Mucosa of stomach (tissue), 1 donor: ENCODE measurements around the gene CDK13.
"Not testable (repeated sequence)": the region's sequence is repeated elsewhere in the genome, so short reads cannot be mapped to it uniquely, and the experiment has no call there.

Source experiments
- H3K27me3 ChIP-seq: one replicate; pipeline ENCODE4 v1.7.0; 2013; ENCODE audit warnings: mild to moderate bottlenecking, low read length; ENCODE audit not compliant: control insufficient read depth, insufficient read depth
- H3K36me3 ChIP-seq: one replicate; pipeline ENCODE4 v1.7.0; 2013; ENCODE audit warnings: low read length; ENCODE audit not compliant: control insufficient read depth, insufficient read depth
- H3K4me1 ChIP-seq: one replicate; pipeline ENCODE4 v1.7.0; 2013; ENCODE audit warnings: mild to moderate bottlenecking, low read length; ENCODE audit not compliant: control insufficient read depth, insufficient read depth
- H3K4me3 ChIP-seq: one replicate; pipeline ENCODE4 v1.7.0; 2013; ENCODE audit warnings: low read length
- H3K9ac ChIP-seq: one replicate; pipeline ENCODE4 v1.7.0; 2013; ENCODE audit warnings: mild to moderate bottlenecking, low read length, moderate library complexity
- H3K9me3 ChIP-seq: one replicate; pipeline ENCODE4 v1.7.0; 2013; ENCODE audit warnings: mild to moderate bottlenecking, low read length, moderate library complexity; ENCODE audit not compliant: control insufficient read depth
- donor health status: Pancreatic carcinoma.

The CDK13 gene

DNA sequence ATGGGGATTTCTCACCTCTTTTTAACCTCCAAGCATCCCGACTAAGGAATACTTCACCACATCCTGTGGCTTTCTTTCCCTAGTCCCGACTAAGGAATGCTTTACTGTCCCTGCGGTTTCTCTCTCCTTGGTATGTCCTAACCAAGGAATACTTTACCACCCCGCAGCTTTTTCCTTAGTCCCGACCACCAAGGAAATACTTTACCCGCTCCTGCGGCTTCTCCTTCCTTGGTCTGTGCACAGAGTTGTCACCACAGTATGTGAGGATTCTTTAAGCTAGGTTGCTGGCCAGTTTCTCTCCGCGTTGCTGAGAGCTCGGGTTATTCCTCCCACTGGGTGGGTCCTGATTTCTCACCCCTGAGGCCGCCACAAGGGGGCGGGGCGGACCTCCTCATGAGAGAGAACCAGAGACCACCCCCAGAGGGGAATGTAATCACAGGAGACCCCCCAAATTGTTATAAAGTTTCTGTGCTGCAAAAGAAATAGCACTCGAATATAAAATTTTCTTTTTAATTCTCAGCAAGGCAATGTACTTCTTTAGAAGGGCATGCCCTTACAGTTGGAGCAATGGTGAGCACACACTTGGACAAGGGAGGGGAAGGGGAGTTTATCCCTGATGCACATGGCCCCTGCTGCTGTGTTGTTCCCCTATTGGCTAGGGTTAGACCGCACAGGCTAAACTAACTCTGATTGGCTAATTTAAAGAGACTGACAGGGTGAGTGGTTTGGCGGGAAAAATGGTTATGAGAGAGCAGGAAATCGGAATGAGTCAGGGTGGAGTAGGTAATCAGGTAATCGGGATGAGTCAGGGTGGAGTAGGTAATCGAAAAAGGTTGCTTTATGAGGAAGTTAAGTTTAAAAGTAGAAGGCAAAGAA lies 197.6 kb downstream of the CDK13 start:
- H3K4me3 ChIP-seq, result no peak overlapping the region
- no peaks in the 10 kb centered on the region for H3K4me1 ChIP-seq
- H3K36me3 ChIP-seq, result no peaks in the 10 kb centered on the region
- no peak overlapping the region for H3K9ac ChIP-seq
- no peaks in the 10 kb centered on the region for H3K27me3 ChIP-seq
- no peaks in the 10 kb centered on the region for H3K9me3 ChIP-seq

DNA sequence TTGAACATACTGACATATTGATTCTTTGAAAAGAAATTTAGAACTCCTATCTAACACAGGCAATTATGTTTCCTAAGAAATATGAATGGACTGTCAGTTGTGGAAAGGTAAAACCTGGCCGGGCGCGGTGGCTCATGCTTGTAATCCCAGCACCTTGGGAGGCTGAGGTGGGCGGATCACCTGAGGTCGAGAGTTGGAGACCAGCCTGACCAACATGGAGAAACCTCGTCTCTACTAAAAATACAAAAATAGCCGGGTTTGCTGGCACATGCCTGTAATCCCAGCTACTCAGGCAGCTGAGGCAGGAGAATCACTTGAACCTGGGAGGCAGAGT lies 198.2 kb downstream of the CDK13 start:
- not testable (repeated sequence) for H3K9ac ChIP-seq, H3K36me3 ChIP-seq, H3K9me3 ChIP-seq, H3K4me3 ChIP-seq, H3K4me1 ChIP-seq, H3K27me3 ChIP-seq

- Histone ChIP-seq H3K9ac (no peak overlapping the region), H3K9me3 (no peaks in the 10 kb centered on the region), H3K36me3 (no peaks in the 10 kb centered on the region), H3K4me1 (no peaks in the 10 kb centered on the region), H3K27me3 (no peaks in the 10 kb centered on the region), H3K4me3 (no peak overlapping the region)
Measured at GRCh38 chr7:40148671-40149070, 198.6 kb downstream of the CDK13 start.
